CD4-positive, alpha-beta T cell treated with Interleukin-1 beta for 1 hour (primary cell): ENCODE data around the gene KRTAP5-1.
A peak's percentile ranks its signal among the peaks of the same experiment; 100 is the strongest.

ENCODE experiments used
- DNase-seq, 2 donors: peaks; one replicate each; pipeline ENCODE4 v3.0.0-alpha.2; 2020 to 2022

The KRTAP5-1 gene

DNA sequence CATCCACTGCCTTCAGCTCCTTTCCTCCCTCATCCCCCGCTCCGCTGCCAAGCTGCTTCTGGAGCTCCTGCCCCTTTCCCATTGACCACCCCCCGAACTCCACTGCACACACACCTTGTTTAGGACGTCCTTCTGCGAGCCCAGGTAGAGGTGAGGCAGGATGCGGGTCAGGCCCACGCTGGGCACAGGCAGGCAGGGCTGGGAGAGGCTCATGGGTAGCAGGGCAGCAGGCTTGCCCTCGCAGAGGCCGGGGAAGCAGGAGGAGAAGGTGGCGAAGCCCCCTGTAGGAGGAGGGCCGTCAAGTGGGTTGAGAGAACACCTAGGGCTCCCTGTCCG lies 26.3 kb downstream of the KRTAP5-1 start:
- DNase-seq, result no peak

DNA sequence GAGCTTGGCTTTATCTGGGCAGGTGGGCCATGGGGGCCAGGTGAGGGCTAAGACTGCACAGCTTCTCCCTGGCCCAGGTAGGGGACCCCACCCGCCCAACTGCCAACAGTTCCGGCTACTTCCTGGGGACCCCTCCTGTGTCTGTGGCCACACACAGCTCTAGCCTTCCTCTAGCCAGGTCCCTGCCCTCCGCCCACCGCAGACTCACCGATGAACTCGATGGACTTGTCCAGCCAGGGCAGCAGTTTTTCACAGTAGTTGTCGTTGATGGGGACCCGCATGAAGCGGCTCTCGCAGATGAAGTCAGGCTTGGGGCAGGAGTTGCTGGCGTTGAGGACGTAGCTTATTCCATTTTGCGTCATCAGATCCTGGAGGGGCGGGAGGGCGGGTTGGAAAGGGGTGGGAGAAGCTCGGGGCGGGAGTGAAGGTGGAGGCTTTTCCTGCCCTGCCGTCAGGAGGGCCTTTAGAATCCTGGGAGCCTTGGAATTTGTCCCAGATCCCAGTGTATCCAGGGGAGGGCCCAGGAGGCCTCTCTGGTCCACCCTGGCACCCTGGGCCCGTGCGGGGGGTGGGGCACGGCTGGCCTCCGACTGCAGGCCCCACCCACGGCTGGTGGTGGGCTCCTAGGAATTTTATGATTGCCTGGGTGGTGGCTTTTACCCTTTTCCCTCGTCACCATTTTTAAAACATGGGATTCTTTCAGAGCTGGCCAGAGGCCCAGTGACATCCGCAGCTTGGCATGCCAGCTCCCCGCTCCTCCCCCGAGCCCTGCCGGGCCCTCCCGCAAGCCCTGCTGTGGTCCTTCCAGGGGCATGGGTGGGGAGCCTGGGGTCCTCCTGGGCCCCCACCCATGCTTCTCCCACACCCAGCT lies 26.9 kb downstream of the KRTAP5-1 start:
- DNase-seq, result no peak

DNA sequence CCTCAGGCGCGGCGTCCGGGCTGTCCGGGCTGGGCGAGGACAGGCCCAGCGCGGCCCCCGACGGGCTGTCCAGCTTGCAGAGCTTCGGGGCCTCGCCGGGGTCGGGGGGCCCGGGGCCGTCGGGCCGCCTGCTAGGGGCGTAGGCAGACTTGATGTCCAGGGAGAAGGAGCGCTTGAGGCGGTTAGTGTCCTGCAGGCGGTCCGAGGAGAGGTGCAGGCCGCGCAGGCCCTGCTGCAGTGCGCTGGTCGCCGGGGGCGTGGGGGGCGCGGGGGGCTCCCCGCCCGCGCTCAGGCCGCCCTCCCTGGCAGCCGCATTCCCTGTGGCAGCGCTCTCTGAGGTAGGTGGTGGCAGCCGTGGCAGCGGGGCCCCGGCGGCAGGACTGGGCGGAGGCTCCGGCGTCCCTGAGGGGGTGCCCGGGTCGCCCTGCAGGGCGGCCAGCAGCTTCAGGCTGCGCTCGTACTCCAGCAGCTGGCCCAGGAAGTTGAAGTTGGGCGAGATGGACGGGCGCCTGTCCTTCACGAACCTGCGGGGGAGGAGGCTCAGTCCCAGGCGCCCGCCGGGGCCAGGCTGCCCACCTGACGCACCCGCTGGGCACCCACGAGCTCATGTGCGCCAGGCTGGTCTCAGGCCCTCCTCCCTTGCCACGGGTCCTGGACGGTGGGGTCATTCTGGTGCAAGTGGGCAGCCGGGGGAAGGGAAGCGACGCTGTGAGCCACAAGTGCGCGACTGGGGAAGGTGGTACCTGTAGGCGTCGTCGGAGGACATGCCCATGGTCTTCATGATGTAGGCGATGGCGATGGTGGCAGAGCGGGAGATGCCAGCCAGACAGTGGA lies 27.8 kb downstream of the KRTAP5-1 start:
- no peak for DNase-seq

DNA sequence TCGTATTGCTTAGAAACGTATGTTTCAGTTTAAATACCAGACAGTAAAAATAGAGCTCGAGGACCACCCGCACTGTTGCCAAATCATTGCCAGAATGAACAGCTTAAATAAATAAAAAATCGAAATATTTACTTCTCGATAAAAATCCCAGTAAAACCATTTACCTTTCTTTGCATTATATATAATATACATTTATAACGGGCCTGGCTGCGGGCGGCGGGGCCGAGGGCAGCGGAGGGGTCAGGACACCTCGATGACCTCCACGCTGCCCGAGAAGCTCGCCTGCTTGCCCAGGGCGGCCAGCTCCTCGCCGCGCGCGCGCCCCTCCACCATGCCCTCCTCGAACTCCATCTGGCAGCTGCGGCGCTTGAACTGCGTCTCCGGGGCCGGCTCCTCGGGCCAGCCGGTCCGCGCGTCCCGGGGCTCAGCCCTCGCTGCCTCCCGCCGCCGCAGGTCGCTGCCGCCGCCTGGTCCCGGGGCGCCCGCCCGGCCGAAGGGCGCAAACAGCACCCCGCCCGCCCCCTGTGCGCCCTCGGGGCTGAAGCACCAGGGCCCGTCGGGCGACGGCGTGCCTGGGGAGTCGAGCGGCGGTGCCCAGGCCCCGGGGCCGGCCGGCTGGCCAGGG lies 28.7 kb downstream of the KRTAP5-1 start:
- no peak for DNase-seq

DNA sequence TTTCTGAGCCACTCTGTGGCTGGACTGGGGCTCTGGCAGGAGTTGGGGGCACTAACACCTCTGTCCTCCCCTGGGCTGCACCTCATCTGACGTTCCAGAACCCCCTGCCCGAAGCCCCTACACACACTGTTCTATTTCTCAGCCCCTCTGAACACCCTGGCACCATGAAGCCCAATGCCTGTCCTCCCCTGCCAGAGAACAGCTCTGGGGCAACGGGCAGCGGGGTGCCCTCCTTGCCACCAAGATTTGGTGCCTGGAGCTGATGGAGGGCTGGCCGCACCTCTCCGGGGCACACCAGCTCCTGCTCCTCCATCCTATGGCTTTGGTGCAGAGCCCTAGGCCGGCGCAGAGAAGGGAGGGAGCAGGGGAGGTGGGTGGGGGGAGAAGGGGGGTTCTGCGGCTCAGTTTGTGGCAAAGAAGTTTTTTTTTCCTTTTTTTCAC lies 29.4 kb downstream of the KRTAP5-1 start:
- no peak for DNase-seq

DNA sequence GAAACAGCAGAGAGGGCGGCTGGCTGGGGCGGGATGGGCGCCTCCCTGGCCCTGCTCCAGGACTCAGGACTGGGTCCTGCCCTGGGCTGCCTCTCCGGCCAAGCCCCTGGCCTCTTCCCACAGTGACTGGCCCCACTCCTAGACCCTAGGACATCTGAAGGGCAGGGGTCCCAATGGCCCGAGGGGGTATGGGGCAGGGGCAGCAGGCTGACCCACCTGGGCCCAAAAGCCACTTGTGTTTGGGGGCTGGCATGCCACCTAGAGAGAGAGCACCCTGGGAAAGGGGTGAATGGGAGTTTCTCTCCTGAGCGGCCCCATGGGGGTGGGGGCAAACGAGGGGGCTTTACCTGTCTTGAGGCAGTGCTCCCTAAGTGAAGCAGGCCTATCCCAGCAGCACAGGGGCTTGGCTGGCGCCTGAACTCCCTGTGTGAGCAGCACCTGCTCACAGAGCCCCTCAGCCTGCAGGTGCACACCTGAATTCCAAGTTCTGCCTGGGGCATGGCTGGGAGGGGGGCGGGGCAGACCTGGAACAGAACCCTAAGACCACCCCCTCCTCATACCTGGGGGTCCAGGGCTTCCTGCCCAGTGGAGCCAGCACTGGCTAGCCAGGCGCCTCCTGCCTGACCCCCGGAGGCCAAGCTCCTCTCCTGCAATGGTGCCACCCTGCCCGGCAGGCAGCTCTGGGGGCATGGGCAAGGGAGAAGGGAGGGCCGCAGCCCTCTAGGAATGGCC lies 29.9 kb downstream of the KRTAP5-1 start:
- no peak for DNase-seq

DNA sequence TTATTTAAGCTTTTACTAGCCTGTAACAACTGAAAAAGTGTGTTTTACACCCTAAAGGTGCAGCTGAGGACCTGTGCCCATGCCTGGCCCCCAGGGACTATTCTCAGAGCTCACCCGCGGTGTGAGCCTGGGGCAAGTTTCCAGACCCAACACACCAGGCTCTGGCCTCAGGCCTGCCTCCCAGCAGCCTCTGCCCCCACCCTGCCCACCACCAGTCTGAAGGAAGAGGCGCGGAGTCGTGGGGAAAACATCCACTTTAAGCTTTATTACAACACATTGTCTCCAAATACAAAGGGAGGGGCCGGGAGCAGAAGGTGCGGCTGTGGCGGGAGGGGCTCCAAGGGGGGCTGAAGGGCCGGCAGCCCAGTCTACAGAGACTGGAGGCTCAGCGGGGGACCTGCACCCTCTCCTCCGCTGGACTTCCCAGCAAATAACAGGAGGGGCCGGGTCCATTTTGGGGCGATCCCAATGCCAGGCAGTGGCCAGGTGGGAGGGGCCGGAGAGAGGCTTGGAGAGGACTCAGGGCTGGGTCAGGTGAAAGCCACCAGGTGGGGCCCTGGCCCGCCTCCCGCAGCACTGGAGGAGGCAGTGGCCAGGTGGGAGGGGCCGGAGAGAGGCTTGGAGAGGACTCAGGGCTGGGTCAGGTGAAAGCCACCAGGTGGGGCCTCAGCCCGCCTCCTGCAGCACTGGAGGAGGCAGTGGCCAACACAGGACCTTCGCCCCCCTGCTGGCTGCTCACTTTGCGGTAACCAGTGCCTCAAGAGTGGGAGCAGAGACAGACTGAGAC lies 31.1 kb downstream of the KRTAP5-1 start:
- DNase-seq, result no peak

DNA sequence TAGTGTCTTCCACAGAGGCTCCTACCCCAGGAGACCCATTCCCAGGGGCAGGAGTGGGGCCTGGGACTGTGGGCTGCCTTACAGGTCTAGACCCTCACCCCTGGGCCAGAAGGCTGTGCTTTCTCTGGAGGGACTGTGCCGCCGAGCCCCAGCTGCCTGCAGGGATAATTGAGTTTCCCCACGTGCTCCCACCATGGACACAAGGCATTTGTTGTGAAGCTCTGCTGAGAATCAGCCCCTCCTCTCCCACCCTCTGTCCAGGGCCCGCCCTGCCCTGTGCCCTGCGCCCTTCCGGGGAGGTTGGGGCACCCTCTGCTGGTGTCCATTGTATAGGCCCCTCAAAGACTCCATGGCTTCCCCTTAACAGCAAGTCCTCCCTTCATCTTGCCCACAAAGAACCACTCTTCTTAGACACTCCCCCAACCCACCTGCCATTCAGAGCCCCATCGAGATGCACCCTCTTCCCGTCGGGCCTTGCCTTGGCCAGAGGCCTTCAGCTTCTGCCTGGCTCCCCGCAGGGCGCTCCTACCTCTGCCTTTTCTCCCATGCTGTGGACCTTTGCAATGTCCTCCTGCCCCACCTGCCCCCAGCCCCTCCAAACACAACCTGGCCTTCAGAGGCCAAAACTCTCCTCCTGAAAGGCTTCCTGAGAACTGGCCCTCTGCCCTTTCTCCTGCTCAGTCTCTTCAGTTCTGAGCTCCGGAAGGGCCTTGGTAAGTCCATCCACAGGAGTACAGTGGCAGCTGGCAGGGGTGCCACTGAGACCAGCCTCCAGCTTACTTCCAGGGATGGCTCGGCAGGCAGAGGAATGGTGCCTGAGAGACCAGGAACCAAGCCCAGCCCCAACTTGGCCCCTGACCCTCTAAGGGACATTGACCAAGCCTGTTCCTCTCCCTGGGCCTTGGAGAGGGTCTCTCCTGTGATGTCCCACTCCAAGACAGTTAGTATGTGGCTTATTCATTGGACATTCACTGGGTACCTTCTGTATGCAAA lies 35.4 kb downstream of the KRTAP5-1 start:
- no peak for DNase-seq

DNA sequence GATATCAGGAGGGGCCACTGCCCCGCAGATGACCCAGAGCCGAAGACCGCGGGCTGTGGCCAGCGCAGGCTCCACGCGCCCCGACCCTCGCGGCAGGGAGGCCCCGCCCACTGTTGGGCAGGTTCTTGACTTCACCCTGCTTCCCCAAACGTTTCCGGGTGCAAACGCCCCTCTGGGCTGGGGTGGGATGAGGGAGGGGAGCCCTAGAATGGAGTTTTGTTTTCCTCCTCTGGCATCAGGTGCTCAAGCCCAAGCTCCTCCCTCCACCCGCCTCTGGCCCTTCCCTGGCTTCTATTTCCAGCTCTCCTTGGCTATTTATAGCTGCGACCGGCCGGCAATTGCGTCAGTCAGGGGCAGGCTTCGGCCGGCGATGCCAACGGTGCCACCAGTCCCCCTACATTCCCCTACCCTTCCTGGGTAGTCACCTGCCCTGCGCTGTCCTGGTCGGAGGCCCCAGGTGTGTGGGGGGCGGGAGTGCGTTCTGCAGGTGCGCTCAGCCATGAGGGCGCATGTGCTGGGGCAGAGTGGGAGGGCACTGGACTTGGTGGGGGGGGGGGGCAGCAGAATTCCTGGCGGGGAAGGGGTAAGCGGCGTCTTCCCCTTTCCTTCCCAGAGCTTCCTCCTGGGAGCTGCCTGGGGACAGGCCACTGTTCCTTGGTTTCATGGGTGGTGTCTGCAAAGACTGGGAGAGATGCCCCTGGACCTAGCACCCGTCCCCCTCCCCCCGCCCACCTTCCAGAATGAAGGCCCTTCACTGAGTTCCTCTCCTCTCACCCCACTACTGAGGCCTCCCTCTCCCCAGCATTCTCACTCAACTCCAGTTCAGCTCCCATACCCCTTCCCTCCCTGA lies 36.6 kb downstream of the KRTAP5-1 start:
- DNase-seq, result no peak

DNA sequence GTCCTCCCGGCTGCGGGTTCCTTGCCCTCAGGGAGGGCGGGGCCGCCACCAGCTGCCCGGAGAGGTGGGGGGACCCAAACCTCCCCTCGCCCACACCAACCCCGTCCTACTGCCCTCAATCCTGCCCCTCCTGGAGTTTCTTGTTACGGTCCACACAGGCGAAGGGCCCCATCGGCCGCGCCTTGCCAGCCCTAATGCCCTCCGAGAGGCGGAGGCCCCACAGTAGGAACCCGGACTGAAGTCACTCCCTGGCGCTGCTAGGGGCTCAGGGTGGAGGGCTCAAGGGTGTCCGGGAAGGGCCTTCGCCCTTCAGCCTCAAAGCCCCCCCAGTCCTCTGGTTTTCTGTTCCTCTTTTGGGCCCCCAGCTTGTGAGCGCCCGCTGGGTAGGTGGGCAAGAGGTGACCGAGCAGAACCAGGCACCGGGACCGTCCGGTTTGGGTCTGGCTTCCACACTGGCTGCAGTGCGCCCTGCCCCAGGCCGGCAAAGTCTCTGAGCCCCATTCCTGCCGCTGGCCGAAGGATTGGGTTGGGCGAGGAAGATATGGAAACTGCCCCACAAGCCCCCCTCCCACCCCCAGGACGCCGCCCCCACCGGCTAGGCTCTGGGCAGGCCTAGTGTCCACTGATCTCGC lies 37.5 kb downstream of the KRTAP5-1 start:
- DNase-seq, result no peak

DNA sequence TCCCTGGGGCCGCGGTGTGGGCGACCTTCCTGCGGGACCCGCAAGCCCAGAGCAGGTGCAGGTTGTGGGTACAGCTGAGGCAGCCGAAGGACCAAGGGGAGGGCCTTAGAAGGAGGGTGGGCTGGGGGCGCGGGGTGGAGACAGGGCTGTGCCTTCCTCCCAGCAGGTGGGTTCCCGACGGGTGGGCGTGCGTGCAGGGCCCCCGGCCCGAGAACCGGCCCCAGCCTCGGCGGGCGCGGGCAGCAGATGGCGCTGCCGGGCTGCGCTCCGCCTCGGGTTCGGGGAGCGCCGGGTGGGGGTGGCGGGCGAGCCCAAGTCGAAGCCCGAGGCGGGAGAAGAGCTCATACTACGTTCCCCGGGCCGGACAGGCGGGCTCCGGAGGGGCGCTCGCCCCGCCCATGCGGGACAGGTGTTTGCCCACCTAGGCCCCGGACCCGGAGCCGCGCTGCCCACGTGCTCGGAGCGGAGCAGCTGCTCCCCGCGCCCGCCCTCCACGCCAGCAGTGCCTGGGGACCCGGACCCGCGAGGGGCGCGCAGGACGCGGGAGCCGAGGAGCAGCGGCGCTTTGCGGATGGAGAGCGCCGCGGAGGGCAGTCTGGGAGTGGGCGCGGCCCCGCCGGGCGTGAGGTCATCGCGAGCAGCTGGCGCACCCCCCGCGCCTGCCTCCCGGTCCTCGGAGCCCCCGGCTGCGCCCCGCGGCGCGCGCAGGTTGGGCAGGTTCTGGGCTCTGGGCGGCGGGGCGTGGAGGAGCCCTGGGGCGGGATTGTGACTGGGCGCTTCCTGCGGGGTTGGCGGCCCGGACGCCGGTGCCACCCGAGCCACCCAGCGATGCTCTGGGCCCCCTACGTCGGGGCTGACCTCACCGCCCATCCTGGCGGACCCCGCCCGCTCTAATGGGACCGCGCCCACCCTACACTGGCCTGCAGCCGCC lies 38.3 kb downstream of the KRTAP5-1 start:
- DNase-seq, result peak; percentile 41 to 48

DNA sequence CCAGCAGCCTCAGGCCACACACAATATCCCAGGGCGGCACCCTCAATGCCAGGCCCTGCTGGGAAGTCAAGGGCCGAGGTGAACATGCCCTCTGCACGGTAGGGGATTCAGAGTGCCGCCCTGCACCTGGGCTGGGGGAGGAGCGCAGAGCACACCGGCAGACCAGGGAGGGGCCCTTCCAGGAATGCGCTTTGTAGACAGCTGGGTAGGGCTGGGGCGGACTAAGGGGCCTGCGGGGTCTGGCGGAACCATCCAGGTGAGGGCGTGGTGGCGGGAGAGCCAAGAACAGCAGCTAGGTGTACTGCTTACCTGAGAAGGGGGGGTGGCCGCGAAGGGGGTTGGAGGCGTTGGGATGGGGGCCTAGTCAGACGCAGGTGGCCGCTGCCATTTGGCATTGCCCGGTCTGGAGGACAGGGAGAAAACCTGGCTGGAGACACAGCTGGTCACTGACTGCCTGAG lies 39.0 kb downstream of the KRTAP5-1 start:
- no peak for DNase-seq

DNA sequence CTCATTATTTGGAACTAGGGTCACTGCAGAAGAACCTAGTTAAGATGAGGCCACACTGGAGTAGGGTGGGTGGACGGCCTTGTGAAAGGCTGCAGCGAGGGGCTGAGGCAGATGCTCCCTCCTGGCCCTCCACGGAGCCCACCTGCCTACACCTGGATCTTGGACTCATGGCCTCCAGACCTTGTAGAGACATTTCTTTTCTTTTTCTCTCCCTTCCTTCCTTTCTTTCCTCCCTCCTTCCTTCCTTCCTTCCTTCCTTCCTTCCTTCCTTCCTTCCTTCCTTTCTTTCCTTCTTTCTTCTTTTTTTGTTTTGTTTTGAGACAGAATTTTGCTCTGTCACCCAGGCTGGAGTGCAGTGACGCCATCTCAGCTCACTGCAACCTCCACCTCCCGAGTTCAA lies 39.7 kb downstream of the KRTAP5-1 start:
- no peak for DNase-seq

DNA sequence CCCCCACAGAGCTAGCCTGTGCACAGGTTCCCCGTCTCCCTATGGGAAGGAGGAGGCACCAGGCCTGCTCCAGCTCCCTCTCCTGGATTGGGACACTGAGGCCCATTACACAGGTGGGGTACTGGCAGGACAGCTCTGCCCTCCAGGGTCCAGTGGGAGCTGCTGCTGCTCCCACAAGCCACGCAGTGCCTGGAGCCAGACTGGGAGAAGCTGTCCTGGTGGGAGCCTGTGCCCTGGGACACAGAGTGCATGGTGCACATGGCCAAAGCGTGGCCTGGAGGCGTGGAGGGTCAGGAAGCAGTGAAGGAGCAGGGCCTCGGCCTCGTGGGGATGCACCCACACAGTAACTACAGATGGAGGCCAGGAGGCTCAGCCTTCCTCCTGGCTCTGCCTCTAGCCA lies 40.5 kb downstream of the KRTAP5-1 start:
- DNase-seq, result no peak

DNA sequence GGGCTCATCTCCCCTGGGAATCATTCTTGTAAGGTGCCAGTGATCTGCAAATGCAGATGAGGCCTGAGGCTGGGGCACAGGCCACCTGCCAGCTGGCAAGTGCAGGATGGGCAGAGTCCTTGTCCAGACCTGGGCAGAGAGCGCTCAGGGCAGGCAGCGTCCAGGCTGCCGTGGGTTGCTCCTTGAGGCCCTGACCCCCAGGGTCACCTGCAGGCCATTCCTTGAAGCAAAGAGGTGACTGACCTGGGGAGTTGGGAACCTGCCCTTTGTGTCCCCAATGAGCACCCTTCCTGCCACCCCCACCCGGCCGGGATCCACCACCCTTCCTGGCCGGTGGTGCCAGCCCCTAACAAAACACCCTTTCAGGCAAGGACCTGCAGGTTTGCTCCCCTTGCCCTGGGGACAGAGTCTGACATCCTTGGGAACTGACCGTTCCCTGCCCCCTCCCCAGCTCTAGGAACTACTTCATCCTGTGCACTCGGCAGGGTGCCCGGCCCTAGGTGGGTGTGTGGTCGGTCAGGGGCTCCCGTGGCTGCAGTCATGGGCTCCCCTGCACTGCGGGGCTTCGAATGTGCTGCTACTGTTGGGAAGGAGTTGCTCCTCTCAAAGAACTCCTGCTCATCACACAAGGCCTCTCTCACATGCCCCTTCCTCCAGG lies 41.3 kb downstream of the KRTAP5-1 start:
- no peak for DNase-seq

DNA sequence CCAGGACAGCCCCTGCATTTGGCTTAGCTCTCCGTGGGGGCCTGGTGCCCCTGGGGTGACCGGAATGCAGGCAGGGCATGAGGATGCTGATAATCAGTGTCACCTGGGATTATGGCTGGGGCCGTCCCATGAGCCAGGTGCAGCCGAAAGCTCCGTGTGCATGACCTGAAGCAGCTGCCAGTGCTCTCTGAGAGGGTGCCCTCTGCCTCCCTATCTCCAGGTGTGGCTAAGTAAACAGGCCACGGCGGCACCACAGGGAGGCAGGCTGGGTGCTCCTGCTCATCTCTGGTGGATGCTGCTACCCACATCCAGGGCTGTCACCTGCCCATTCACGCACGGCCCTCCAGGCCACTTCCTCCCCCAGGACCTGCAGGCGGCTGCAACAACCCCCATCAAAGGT lies 42.8 kb downstream of the KRTAP5-1 start:
- DNase-seq, result no peak

DNA sequence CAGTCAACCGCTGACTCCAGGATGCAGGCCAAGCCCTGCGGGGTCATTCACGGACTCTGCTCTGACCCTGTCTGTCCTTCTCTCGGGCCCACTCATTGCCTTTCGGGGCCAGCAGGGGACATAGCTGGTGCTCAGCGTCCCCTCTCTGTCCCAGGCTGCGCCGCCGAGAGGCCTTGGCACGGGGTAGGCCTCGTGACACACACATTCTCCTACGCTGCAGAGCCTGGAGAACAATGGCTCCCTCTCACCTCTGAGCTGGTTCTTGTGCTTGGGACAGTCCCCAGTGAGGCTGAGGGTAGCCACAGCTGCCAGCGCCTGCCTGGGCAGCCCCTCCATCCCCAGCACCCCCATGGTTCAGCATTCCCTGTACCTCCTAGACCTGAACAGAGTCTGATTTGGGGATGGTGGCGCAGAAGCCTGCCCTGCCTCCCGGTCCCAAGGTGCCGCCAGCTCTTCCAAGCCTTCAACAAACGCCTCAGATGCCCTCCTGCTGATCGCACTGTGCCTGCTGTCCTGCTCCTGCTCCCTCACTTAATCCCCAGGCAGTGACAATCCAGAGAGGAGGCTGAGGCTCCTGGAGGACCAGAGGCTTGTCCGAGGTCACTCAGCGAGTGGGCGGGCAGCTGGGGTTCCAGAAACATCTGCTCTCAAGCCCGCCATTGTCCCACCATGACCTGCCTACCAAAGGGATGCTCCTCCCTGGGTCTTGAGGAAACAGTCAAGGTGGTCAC lies 43.4 kb downstream of the KRTAP5-1 start:
- DNase-seq, result no peak
